RWPE1 (cell line): ENCODE measurements around the gene OBSL1.

Experiments used
- CTCF ChIA-PET: fragments of 350-600 bp; sonication (Branson Sonifier 250); formaldehyde crosslinking; extraction: SDS; loops from one replicate; lab custom pipeline; 2021; lab: Yijun Ruan, JAX
- POLR2A ChIA-PET: fragments of 400-600 bp; formaldehyde crosslinking; extraction: SDS; loops from one replicate; lab custom pipeline; 2020; ENCODE audit warnings: antibody characterized with exemption; ENCODE audit not compliant: low non-redundant PET; lab: Yijun Ruan, JAX
- DNase-seq: peaks from one replicate; pipeline ENCODE4 v3.0.0; 2012; ENCODE audit warnings: low spot score
- H3K27ac ChIP-seq: fragments of 450-650 bp; 2 replicates; pipeline ENCODE4 v1.5.1; 2017
- TF ChIP-seq, protein P1 (sequence below): fragments of 450-650 bp; conservative IDR thresholded peaks from 2 replicates; pipeline ENCODE4 v1.5.1; 2017; ENCODE audit warnings: low read depth, mild to moderate bottlenecking

OBSL1 gene

GRCh38 chr2:219506153-219506801 lies 65.1 kb downstream of the OBSL1 start:
- peak overlapping the region; percentile 25; the same call in 1 of the 2 replicates for H3K27ac ChIP-seq
- DNase-seq: no peak
- TF ChIP-seq, protein P1, sequence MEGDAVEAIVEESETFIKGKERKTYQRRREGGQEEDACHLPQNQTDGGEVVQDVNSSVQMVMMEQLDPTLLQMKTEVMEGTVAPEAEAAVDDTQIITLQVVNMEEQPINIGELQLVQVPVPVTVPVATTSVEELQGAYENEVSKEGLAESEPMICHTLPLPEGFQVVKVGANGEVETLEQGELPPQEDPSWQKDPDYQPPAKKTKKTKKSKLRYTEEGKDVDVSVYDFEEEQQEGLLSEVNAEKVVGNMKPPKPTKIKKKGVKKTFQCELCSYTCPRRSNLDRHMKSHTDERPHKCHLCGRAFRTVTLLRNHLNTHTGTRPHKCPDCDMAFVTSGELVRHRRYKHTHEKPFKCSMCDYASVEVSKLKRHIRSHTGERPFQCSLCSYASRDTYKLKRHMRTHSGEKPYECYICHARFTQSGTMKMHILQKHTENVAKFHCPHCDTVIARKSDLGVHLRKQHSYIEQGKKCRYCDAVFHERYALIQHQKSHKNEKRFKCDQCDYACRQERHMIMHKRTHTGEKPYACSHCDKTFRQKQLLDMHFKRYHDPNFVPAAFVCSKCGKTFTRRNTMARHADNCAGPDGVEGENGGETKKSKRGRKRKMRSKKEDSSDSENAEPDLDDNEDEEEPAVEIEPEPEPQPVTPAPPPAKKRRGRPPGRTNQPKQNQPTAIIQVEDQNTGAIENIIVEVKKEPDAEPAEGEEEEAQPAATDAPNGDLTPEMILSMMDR: no peak
- ChIA-PET POLR2A (no interaction called here), CTCF (interaction anchor here (0.9 kb wide), 1 partner anchor 47 kb away, joined by 4 read pairs; no protein-coding TSS in a partner anchor)

DNA sequence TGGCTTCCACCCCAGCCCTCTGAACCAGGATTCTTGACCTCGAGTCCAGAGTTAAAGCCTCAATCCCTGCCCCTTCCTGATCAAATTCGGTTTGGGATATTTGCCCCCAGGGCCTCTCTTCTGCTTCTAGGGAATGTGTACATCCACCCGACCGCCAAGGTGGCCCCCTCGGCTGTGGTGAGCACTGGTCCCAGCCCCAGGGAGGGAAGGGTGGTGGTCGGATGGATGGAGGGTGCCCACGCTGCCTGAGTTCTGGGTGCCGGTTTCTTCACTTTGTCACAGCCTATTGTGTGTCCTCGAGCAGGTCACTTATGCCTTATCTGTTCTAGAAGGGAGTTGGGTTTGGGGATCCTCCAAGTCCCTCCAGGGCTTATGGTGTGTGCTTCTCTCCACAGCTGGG lies 65.8 kb downstream of the OBSL1 start:
- POLR2A ChIA-PET: no interaction called here
- DNase-seq: no peak
- TF ChIP-seq, protein P1: no peak
- CTCF ChIA-PET: no interaction called here
- H3K27ac ChIP-seq: no peak overlapping the region

DNA sequence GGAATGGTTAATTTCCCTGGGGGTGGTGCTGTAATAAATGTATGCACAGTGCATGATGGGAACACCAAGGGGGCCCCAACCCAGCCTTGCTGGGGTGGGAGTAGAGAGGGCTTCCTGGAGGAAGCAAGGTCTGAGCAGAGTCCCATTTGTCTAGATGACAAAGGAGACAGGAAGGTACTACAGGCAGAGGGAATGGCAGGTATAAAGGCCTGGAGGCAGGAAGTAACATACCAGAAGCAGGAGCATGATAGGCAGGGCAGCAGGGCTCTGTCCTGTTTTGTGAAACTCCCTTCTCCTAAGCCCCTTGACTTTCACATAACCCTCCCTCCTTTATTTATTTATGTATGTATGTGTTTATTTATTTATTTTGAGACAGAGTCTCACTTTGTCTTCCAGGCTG lies 68.7 kb downstream of the OBSL1 start:
- TF ChIP-seq, protein P1: no peak
- no peak for DNase-seq
- POLR2A ChIA-PET: no interaction called here
- CTCF ChIA-PET: no interaction called here
- no peak overlapping the region for H3K27ac ChIP-seq

GRCh38 chr2:219501849-219502248 lies 69.5 kb downstream of the OBSL1 start:
- TF ChIP-seq, protein P1: no peak
- DNase-seq: no peak
- no peak overlapping the region for H3K27ac ChIP-seq
- CTCF ChIA-PET: no interaction called here
- POLR2A ChIA-PET: no interaction called here
